ENCODE results near the gene FNIP2. TPM values are rescaled to one million over a fixed set of nuclear protein-coding genes. Genes with fewer than 3 reads are reported as not detected.

The FNIP2 gene
- total and polyA plus RNA-seq, 9 of the 15 experiments (the other 6 are each of a cell fraction or from before 2014, with no cell fraction given), result 1.7 to 15.5 (median 8.3) TPM

DNA sequence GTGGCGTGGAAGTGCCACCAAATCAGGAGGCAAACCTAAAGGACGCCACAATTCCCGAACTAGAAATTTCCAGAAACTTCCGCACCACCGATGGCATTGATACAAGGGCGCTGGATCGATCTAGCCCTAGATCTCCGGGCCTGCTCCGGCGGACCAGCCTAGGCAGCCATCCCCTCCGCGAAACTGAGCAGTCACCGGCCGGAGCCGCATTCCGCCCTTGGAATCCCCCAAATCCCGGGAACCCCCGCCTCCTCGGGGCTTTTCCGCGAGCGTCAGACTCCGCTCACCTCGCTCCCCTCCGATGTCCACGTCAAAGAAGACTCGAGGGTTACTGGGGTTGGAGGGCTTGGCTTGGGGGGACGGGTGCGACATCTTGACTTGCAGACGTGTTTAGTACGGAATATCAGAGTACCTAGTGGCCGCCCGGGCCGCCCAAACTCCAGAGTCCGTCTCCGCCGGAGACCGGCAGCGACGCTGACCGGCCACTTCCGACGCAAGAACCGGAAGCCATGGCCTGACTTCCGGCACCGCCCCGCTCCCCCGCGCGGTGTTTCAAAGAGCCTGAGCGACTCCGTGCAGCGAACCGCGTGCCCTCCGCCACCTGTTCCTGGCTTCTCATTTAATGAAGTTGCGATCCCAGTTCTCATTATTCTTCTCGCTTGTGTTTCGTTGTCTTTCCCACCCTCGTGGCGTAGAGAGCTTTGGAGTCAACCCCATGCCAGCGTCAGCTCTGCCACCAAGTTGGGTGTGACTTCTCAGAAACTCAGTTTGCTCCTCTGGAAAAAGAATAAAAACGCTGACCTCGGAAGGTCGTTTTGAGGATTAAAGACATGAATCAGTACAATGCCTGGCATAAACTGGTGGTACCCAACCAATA is 45.7 kb upstream of the FNIP2 start, which contains the start of gene PPID (continued):
- TF ChIP-seq, protein P1, sequence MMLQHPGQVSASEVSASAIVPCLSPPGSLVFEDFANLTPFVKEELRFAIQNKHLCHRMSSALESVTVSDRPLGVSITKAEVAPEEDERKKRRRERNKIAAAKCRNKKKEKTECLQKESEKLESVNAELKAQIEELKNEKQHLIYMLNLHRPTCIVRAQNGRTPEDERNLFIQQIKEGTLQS (IDR thresholded peaks at IDR 0.05), result no peak
- TF ChIP-seq, protein P1 (CRISPR knock-in tag; conservative IDR thresholded peaks at IDR 0.05), result no peak
- TF ChIP-seq NFIC (IDR thresholded peaks at IDR 0.05) (peak; percentile 27; the same call in 1 of the 2 replicates), KLF13 (tag; IDR thresholded peaks at IDR 0.05; ENCODE audit: borderline replicate concordance, low read depth) (no peak), EHMT2 (IDR thresholded peaks at IDR 0.05) (no peak), ZNF197 (CRISPR knock-in tag; IDR thresholded peaks at IDR 0.05; ENCODE audit: low read depth) (no peak), STAG1 (CRISPR knock-in tag; IDR thresholded peaks at IDR 0.05; ENCODE audit: borderline replicate concordance) (no peak), BDP1 (IDR thresholded peaks at IDR 0.05; ENCODE audit: insufficient read depth, insufficient read length) (no peak), ZC3H11A (IDR thresholded peaks at IDR 0.05; ENCODE audit: low read depth, low read length) (no peak), CHD4 (IDR thresholded peaks at IDR 0.05; ENCODE audit: insufficient read depth, insufficient replicate concordance, low read depth, low read length, poor library complexity, severe bottlenecking) (no peak)
- TF ChIP-seq, protein P2, sequence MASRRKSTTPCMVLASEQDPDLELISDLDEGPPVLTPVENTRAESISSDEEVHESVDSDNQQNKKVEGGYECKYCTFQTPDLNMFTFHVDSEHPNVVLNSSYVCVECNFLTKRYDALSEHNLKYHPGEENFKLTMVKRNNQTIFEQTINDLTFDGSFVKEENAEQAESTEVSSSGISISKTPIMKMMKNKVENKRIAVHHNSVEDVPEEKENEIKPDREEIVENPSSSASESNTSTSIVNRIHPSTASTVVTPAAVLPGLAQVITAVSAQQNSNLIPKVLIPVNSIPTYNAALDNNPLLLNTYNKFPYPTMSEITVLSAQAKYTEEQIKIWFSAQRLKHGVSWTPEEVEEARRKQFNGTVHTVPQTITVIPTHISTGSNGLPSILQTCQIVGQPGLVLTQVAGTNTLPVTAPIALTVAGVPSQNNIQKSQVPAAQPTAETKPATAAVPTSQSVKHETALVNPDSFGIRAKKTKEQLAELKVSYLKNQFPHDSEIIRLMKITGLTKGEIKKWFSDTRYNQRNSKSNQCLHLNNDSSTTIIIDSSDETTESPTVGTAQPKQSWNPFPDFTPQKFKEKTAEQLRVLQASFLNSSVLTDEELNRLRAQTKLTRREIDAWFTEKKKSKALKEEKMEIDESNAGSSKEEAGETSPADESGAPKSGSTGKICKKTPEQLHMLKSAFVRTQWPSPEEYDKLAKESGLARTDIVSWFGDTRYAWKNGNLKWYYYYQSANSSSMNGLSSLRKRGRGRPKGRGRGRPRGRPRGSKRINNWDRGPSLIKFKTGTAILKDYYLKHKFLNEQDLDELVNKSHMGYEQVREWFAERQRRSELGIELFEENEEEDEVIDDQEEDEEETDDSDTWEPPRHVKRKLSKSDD (conservative IDR thresholded peaks at IDR 0.05; ENCODE audit: low read length), result no peak
- TF ChIP-seq, protein P3, sequence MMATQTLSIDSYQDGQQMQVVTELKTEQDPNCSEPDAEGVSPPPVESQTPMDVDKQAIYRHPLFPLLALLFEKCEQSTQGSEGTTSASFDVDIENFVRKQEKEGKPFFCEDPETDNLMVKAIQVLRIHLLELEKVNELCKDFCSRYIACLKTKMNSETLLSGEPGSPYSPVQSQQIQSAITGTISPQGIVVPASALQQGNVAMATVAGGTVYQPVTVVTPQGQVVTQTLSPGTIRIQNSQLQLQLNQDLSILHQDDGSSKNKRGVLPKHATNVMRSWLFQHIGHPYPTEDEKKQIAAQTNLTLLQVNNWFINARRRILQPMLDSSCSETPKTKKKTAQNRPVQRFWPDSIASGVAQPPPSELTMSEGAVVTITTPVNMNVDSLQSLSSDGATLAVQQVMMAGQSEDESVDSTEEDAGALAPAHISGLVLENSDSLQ (IDR thresholded peaks at IDR 0.05), result peak; percentile 53; the same call in 1 of the 2 replicates
- TF ChIP-seq, protein P4, sequence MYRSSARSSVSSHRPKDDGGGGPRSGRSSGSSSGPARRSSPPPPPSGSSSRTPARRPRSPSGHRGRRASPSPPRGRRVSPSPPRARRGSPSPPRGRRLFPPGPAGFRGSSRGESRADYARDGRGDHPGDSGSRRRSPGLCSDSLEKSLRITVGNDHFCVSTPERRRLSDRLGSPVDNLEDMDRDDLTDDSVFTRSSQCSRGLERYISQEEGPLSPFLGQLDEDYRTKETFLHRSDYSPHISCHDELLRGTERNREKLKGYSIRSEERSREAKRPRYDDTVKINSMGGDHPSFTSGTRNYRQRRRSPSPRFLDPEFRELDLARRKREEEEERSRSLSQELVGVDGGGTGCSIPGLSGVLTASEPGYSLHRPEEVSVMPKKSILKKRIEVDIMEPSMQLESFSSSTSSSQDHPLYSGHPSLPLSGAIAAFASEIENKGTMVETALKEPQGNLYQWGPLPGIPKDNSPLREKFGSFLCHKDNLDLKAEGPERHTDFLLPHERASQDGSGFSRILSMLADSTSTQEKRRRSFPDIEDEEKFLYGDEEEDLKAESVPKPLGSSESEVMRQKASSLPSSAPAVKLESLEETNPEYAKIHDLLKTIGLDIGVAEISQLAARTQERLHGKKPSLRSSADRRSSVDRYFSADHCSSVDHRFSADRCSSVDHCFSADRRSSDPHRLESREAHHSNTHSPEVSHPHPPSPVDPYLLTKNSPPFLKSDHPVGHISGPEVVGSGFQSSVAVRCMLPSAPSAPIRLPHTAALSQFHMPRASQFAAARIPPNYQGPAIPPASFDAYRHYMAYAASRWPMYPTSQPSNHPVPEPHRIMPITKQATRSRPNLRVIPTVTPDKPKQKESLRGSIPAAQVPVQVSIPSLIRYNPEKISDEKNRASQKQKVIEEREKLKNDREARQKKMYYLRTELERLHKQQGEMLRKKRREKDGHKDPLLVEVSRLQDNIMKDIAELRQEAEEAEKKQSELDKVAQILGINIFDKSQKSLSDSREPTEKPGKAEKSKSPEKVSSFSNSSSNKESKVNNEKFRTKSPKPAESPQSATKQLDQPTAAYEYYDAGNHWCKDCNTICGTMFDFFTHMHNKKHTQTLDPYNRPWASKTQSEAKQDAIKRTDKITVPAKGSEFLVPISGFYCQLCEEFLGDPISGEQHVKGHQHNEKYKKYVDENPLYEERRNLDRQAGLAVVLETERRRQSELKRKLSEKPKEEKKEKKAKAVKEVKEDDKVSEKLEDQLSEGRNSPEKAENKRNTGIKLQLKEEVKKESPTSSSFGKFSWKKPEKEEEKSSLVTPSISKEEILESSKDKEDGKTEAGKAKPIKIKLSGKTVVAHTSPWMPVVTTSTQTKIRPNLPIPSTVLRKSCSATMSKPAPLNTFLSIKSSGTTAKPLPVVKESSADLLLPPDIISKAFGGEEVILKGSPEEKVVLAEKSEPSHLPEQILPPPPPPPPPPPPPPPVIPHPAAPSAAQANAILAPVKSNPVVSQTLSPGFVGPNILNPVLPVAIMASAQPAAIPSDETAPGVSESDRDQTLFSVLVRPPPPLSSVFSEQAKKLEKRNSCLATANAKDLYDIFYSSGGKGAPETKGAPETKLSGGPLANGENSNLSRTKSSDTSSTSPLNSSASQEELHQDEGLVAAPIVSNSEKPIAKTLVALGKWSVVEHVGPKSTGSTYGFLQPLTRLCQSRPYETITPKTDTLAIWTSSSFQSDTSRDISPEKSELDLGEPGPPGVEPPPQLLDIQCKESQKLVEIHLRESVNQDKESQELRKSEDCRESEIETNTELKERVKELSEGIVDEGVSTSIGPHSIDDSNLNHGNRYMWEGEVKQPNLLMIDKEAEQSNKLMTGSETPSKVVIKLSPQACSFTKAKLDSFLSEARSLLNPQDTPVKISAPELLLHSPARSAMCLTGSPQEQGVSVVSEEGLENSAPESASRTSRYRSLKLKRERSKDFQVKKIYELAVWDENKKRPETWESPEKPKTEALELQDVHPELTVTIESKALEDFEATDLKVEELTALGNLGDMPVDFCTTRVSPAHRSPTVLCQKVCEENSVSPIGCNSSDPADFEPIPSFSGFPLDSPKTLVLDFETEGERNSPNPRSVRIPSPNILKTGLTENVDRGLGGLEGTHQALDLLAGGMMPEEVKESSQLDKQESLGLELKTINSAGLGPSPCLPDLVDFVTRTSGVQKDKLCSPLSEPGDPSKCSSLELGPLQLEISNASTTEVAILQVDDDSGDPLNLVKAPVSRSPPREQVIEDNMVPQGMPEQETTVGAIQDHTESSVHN (IDR thresholded peaks at IDR 0.05; ENCODE audit: borderline replicate concordance in 1 of 2, low read depth in 1 of 2), result no peak

Measured in K562 (cell line).